ENCODE measurements around the gene CFAP410.
A peak's percentile ranks its signal among the peaks of the same experiment; 100 is the strongest.

DNA sequence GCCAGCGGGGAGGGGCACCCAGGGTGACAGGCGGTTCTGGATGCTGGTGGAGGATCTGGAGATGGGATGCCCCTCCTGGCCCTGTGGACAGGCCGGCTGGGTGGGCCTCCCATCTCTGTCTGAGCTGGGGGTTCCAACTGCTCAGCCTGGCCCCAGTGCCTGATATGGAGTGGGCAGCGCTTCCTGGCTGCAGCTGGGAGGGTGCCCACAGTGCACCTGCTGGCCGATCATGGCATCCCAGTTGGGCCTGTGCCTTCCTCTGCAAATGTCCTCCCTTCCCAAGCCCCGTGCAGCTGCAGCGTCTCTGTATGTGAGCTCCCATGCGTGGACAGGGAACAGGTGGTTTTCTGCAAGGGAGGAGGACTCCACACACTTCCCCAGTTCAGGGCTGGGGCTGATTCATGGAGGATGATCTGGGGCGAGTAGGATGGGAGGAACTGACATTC, 37.2 kb downstream of the CFAP410 start:
- TF ChIP-seq, protein P1, sequence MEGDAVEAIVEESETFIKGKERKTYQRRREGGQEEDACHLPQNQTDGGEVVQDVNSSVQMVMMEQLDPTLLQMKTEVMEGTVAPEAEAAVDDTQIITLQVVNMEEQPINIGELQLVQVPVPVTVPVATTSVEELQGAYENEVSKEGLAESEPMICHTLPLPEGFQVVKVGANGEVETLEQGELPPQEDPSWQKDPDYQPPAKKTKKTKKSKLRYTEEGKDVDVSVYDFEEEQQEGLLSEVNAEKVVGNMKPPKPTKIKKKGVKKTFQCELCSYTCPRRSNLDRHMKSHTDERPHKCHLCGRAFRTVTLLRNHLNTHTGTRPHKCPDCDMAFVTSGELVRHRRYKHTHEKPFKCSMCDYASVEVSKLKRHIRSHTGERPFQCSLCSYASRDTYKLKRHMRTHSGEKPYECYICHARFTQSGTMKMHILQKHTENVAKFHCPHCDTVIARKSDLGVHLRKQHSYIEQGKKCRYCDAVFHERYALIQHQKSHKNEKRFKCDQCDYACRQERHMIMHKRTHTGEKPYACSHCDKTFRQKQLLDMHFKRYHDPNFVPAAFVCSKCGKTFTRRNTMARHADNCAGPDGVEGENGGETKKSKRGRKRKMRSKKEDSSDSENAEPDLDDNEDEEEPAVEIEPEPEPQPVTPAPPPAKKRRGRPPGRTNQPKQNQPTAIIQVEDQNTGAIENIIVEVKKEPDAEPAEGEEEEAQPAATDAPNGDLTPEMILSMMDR (IDR thresholded peaks at IDR 0.05; ENCODE audit: low read length), result 0 out of 2 replicates have a peak, but pooled peaks have one; percentile 7
- TF ChIP-seq EZH2 (optimal IDR thresholded peaks at IDR 0.05; ENCODE audit: low read depth, low read length) (no peak), EZH2phosphoT487 (IDR thresholded peaks at IDR 0.05; ENCODE audit: low read length) (no peak)

All from MM.1S (cell line).